HepG2 (cell line): Measurements from ENCODE around the gene NCKAP1. TPM values are rescaled to one million over a fixed set of nuclear protein-coding genes. Genes with fewer than 3 reads are reported as not detected.

Source experiments
- ATAC-seq: fragments of 200-7000 bp; cut with Tn5 transposase; 3 replicates; pipeline ENCODE4 v1.9.1; 2020; ENCODE audit warnings: mild to moderate bottlenecking, moderate library complexity
- BruUV-seq: library from RNA; stranded (reverse); fragments of 400-500 nt; replicated peaks from 2 replicates; lab custom pipeline; 2021; lab: Mats Ljungman, UMichigan
- CTCF ChIA-PET: fragments of 300-600 bp; formaldehyde crosslinking; extraction: SDS; loops from one replicate; lab custom pipeline; 2021; ENCODE audit warnings: low total read pairs, inconsistent platforms, low intra/inter-chr PET ratio; lab: Yijun Ruan, JAX
- POLR2A ChIA-PET: fragments of 350-600 bp; sonication (Branson Sonifier 250); formaldehyde crosslinking; loops from one replicate; lab custom pipeline; 2020; ENCODE audit warnings: antibody characterized with exemption, inconsistent platforms; lab: Yijun Ruan, JAX
- DNase-seq: peaks from one replicate; pipeline ENCODE4 v3.0.0-alpha.2; 2015; ENCODE audit warnings: low spot score
- FAIRE-seq: peaks from 3 replicates; lab custom pipeline; 2011; peaks lifted over from hg19 to GRCh38; lab: Jason Lieb, UNC
- H2AFZ ChIP-seq: one replicate; pipeline ENCODE4 v1.6.1; 2011; ENCODE audit warnings: low read length, inconsistent platforms
- H3K27ac ChIP-seq: fragments of 300-600 bp; 3 replicates; pipeline ENCODE4 v1.8.0; 2011; ENCODE audit warnings: mixed run types, mild to moderate bottlenecking, mixed read lengths, low read length, inconsistent platforms; ENCODE audit not compliant: insufficient read depth; ENCODE audit errors: extremely low read length
- H3K27me3 ChIP-seq, 2 experiments: fragments of 200-600 bp in 1 of 2; 2 replicates in 1 of 2; 3 replicates in 1 of 2; pipeline versions ENCODE4 v1.6.0 to v1.8.0; 2011; ENCODE audit warnings: low read length in 2 of 2, mild to moderate bottlenecking in 2 of 2, moderate library complexity in 2 of 2, inconsistent platforms in 1 of 2; ENCODE audit not compliant: insufficient read depth in 2 of 2, control insufficient read depth in 1 of 2
- H3K36me3 ChIP-seq, 2 experiments: fragments of 200-600 bp in 1 of 2; replicated peaks in 1 of 2; 2 replicates in 1 of 2; 3 replicates in 1 of 2; pipeline versions ENCODE4 v1.5.1 to v1.8.0; 2011; ENCODE audit warnings: low read length in 2 of 2, inconsistent platforms in 1 of 2; ENCODE audit not compliant: insufficient read depth in 2 of 2, control insufficient read depth in 1 of 2
- H3K4me1 ChIP-seq: 2 replicates; pipeline ENCODE4 v1.5.1; 2012; ENCODE audit warnings: low read length, inconsistent platforms; ENCODE audit not compliant: insufficient read depth
- H3K4me2 ChIP-seq: 2 replicates; pipeline ENCODE4 v1.6.0; 2011; ENCODE audit warnings: low read depth, low read length, inconsistent platforms
- H3K4me3 ChIP-seq, 3 experiments: fragments of 200-600 bp in 1 of 3; sonication (generic), shearing (Covaris generic) in 1 of 3; replicated peaks in 1 of 3; 2 replicates each; pipeline ENCODE4 v1.5.1; 2011 to 2016; ENCODE audit warnings: low read length in 3 of 3, inconsistent platforms in 2 of 3, low read depth in 2 of 3, mild to moderate bottlenecking in 2 of 3, control low read depth in 1 of 3, mixed read lengths in 1 of 3; ENCODE audit not compliant: insufficient read depth in 1 of 3
- H3K79me2 ChIP-seq: one replicate; pipeline ENCODE4 v1.6.1; 2011; ENCODE audit warnings: low read length, inconsistent platforms; ENCODE audit not compliant: insufficient read depth
- H3K9ac ChIP-seq: 2 replicates; pipeline ENCODE4 v1.6.0; 2011; ENCODE audit warnings: mild to moderate bottlenecking, low read depth, low read length, inconsistent platforms; ENCODE audit not compliant: insufficient read depth
- H3K9me3 ChIP-seq: 2 replicates; pipeline ENCODE4 v1.5.1; 2012; ENCODE audit warnings: mild to moderate bottlenecking, low read length
- H4K20me1 ChIP-seq: 2 replicates; pipeline ENCODE4 v1.6.0; 2011; ENCODE audit warnings: inconsistent platforms, mild to moderate bottlenecking, low read length, moderate library complexity; ENCODE audit not compliant: insufficient read depth
- GABPA ChIP-seq, 2 experiments: IDR thresholded peaks; 2 replicates each; pipeline ENCODE4 v1.6.1; 2011 to 2016; ENCODE audit warnings: low read depth in 2 of 2, low read length in 1 of 2, missing biosample characterization in 1 of 2, missing genetic modification characterization in 1 of 2
- GATAD1 ChIP-seq: IDR thresholded peaks from 2 replicates; pipeline ENCODE4 v1.6.1; 2016; ENCODE audit warnings: missing genetic modification reagents, missing compliant biosample characterization
- HMGXB3 ChIP-seq: sonication (generic); formaldehyde crosslinking; IDR thresholded peaks from 2 replicates; pipeline ENCODE4 v1.4.0; 2020; ENCODE audit warnings: missing genetic modification reagents, borderline replicate concordance
- KLF15 ChIP-seq: sonication (generic); formaldehyde crosslinking; IDR thresholded peaks from 2 replicates; pipeline ENCODE4 v1.8.1; 2023; ENCODE audit warnings: borderline replicate concordance, mild to moderate bottlenecking, inconsistent platforms, missing genetic modification reagents, mixed read lengths
- KMT2B ChIP-seq: IDR thresholded peaks from 2 replicates; pipeline ENCODE4 v1.6.1; 2016; ENCODE audit warnings: missing genetic modification reagents, missing compliant biosample characterization
- LCORL ChIP-seq, 2 experiments: fragments of 450-650 bp in 1 of 2; sonication (generic) in 1 of 2; formaldehyde crosslinking in 1 of 2; IDR thresholded peaks; 2 replicates each; pipeline versions ENCODE4 v1.5.0 to v1.6.1; 2017 to 2020; ENCODE audit warnings: antibody characterized with exemption in 1 of 2, missing genetic modification reagents in 1 of 2
- PPARG ChIP-seq: conservative IDR thresholded peaks from 2 replicates; pipeline ENCODE4 v1.6.1; 2016; ENCODE audit warnings: missing biosample characterization, missing genetic modification reagents
- RBFOX2 ChIP-seq: fragments of 200-400 bp; formaldehyde crosslinking; IDR thresholded peaks from 2 replicates; pipeline ENCODE4 v1.6.1; 2017; ENCODE audit warnings: low read depth, mild to moderate bottlenecking, low read length
- TFAP4 ChIP-seq: sonication (generic); IDR thresholded peaks from 2 replicates; pipeline ENCODE4 v1.6.1; 2016; ENCODE audit warnings: low read depth, borderline replicate concordance
- TFDP2 ChIP-seq: sonication (generic); formaldehyde crosslinking; IDR thresholded peaks from 2 replicates; pipeline ENCODE4 v1.4.0; 2020; ENCODE audit warnings: missing genetic modification reagents
- ZNF136 ChIP-seq: sonication (generic); formaldehyde crosslinking; IDR thresholded peaks from 2 replicates; pipeline ENCODE4 v1.8.1; 2022; ENCODE audit warnings: low read depth, mild to moderate bottlenecking, moderate library complexity, missing genetic modification reagents
- ZNF569 ChIP-seq: sonication (generic); formaldehyde crosslinking; IDR thresholded peaks from 2 replicates; pipeline ENCODE4 v1.5.0; 2020; ENCODE audit warnings: mild to moderate bottlenecking, missing genetic modification reagents, moderate library complexity, borderline replicate concordance
- WGBS: methylation state at CpG from one replicate; pipeline ENCODE4 v1.1.6; 2017; ENCODE audit warnings: low lambda C conversion rate; 5-methylcytosine and 5-hydroxymethylcytosine counted together
- in situ Hi-C: cut with HindIII; loops from 2 replicates; pipeline ENCODE4 v1.10.0; 2017; ENCODE audit warnings: low pct_unique_long_range_greater_than_20kb; ENCODE audit not compliant: extremely low pct_ligation_motif_present
- intact Hi-C: fragments of 100-400 bp; cut with micrococcal nuclease; formaldehyde crosslinking; loops from one replicate; pipeline ENCODE4 v1.10.0; 2022; ENCODE audit not compliant: unreplicated experiment
- polyA plus RNA-seq, 8 experiments: library from polyadenylated mRNA; depleted of rRNA in 3 of 8; stranded (reverse) in 7 of 8; unstranded in 1 of 8; fragments of >200 nt; fragmentation: Illumina TruSeq in 4 of 8; extraction: Trizol in 4 of 8; gene quantifications; 2 replicates each; pipeline versions ENCODE4 v1.2.1 to v1.2.3, GENCODE V29; 2011 to 2016; ENCODE audit warnings: low read depth in 4 of 8, missing spikeins in 1 of 8, mixed read lengths in 1 of 8; ENCODE audit not compliant: insufficient read depth in 1 of 8
- total RNA-seq, 5 experiments: library from RNA; depleted of rRNA; stranded (reverse); fragments of >200 nt; fragmentation: Illumina TruSeq; extraction: Trizol; gene quantifications; 2 replicates each; pipeline ENCODE4 v1.2.3, GENCODE V29; 2016; ENCODE audit warnings: low read depth in 1 of 5
- TF ChIP-seq, protein P1 (sequence below): sonication (generic); formaldehyde crosslinking; IDR thresholded peaks from 2 replicates; pipeline ENCODE4 v1.4.0; 2020; ENCODE audit warnings: missing genetic modification reagents

Gene NCKAP1
- total and polyA plus RNA-seq, 2 of the 13 experiments (the other 11 are each of a cell fraction or from before 2014, with no cell fraction given): 72.1 to 96.3 TPM

GRCh38 chr2:182897137-182897536, 141.1 kb downstream of the NCKAP1 start (continued):
- TF ChIP-seq HMGXB3 (CRISPR knock-in tag) (no peak), RBFOX2 (no peak)
- TF ChIP-seq, protein P1, sequence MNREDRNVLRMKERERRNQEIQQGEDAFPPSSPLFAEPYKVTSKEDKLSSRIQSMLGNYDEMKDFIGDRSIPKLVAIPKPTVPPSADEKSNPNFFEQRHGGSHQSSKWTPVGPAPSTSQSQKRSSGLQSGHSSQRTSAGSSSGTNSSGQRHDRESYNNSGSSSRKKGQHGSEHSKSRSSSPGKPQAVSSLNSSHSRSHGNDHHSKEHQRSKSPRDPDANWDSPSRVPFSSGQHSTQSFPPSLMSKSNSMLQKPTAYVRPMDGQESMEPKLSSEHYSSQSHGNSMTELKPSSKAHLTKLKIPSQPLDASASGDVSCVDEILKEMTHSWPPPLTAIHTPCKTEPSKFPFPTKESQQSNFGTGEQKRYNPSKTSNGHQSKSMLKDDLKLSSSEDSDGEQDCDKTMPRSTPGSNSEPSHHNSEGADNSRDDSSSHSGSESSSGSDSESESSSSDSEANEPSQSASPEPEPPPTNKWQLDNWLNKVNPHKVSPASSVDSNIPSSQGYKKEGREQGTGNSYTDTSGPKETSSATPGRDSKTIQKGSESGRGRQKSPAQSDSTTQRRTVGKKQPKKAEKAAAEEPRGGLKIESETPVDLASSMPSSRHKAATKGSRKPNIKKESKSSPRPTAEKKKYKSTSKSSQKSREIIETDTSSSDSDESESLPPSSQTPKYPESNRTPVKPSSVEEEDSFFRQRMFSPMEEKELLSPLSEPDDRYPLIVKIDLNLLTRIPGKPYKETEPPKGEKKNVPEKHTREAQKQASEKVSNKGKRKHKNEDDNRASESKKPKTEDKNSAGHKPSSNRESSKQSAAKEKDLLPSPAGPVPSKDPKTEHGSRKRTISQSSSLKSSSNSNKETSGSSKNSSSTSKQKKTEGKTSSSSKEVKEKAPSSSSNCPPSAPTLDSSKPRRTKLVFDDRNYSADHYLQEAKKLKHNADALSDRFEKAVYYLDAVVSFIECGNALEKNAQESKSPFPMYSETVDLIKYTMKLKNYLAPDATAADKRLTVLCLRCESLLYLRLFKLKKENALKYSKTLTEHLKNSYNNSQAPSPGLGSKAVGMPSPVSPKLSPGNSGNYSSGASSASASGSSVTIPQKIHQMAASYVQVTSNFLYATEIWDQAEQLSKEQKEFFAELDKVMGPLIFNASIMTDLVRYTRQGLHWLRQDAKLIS (CRISPR knock-in tag): no peak

DNA sequence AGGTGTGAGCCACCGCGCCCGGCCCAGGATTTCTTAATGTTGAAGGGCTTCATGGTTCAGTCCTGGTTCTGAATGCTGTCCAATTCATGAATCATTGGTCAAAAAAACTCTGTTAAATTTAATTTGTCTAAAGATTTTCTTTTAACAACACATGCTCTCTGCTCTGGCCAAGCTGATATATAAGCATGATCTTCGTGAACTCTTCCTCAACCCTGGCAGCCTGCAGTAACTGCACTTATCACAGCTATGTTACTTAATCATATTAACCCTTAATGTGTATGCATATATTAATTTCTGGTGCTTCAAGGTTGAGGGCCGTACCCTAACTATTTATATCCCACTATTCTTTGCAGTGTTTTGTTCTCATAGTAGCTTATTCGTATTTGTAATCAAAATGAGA, 142.5 kb downstream of the NCKAP1 start:
- H3K36me3 ChIP-seq: no peaks in the 10 kb centered on the region
- no peaks in the 10 kb centered on the region for H3K9me3 ChIP-seq
- intact Hi-C loops: no loop called here
- H3K4me2 ChIP-seq: no peak overlapping the region
- in situ Hi-C loops: no loop called here
- no peak for FAIRE-seq
- no peak for DNase-seq
- ChIA-PET POLR2A (no interaction called here), CTCF (no interaction called here)
- no peak overlapping the region for H3K9ac ChIP-seq
- no TSS peak for BruUV-seq
- H4K20me1 ChIP-seq: no peaks in the 10 kb centered on the region
- no peaks in the 10 kb centered on the region for H3K79me2 ChIP-seq
- WGBS: 91% methylated on average over 6 of the region's 6 CpGs
- no peak overlapping the region for H3K4me3 ChIP-seq
- no peak overlapping the region for H3K27ac ChIP-seq
- H3K27me3 ChIP-seq: no peaks in the 10 kb centered on the region
- H2AFZ ChIP-seq: no peak overlapping the region
- ATAC-seq: no peak
- H3K4me1 ChIP-seq: peaks cover 25% of the 10 kb centered on the region
- no peak for TF ChIP-seq GABPA (IDR thresholded peaks at IDR 0.05; ENCODE audit: low read depth, low read length)
- TF ChIP-seq GABPA (CRISPR knock-in tag; IDR thresholded peaks at IDR 0.05; ENCODE audit: low read depth): no peak
- TF ChIP-seq KMT2B: no peak
- TF ChIP-seq KLF15 (CRISPR knock-in tag): no peak
- no peak for TF ChIP-seq TFDP2 (CRISPR knock-in tag)
- no peak for TF ChIP-seq ZNF569
- no peak for TF ChIP-seq TFAP4
- no peak for TF ChIP-seq GATAD1
- TF ChIP-seq LCORL (IDR thresholded peaks at IDR 0.05): no peak
- TF ChIP-seq LCORL (CRISPR knock-in tag; IDR thresholded peaks at IDR 0.05): no peak
- no peak for TF ChIP-seq ZNF136 (CRISPR knock-in tag)
- no peak for TF ChIP-seq PPARG (CRISPR knock-in tag)
